GM15510 (cell line): Measurements from ENCODE around the gene OR4C11.

Experiments used
- POLR2A ChIP-seq: IDR thresholded peaks from 3 replicates; pipeline ENCODE4 v1.6.1; 2011; ENCODE audit warnings: borderline replicate concordance; ENCODE audit not compliant: insufficient read length; ENCODE audit errors: extremely low read depth

Gene OR4C11

DNA sequence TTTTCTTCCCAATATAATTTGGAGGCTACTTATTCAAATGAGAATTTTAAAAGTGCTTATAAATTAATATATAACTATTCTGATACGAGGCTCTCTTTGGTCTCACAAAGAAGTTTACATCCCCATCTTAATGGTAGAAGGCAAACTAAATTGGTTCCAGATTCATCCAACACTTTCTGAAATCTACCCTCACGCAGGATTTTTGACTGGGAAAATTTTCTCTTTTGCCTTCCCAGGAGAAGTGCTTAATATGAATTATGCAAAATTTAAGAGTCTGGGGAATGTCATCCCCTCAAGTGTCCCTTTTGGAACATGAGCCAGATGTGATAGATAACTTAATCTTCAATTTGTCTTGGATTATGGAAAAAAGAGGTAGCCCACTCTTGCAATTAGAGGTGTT, at the start of gene OR4C11:
Gene OR4C11 (minus strand): TSS at position 101 of the 400 bp plus-strand sequence. CDS start 3,272 bp downstream, outside the sequence.
- no peak for TF ChIP-seq POLR2A

DNA sequence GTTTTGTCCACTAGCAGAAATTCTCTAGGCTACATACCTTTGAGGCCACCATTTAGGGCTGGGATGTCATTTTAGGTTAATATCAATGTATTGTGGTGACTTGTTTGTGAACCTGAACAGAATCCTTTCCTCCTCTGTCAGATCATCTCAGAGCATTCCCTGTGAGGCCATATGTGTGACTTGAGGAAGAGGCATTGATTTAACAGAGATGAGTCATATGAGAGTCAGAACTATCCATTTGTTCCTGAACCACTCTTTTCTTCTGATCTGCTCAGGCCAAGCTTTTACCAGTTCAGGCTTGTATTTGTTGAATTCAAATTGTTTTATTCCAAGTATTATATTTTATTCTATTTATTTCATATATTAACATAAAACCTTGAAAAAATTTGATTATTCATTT, 47.7 kb upstream of the OR4C11 start:
- TF ChIP-seq POLR2A: no peak

GRCh38 chr11:55652560-55652959, 45.1 kb upstream of the OR4C11 start:
- no peak for TF ChIP-seq POLR2A

DNA sequence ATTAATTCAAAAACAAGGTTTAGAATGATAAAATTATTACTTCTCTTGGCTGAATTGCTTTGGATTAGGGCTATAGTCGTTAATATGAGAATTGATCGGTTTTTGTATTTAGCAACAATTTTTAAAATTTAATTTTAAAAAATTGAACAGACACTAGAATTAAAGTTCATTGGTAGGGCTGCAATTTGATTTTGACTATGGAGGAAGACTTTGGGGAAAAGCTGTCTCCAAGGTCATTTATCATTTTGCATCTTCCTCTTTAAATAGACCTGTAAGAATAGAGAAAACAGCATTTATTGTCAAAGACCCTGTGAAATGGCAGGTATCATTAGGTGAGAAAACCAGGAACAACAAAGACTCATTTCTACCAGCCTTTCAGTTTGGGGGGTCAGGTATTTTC, 40.6 kb upstream of the OR4C11 start, which contains the start of gene OR4S2:
Gene OR4S2 (plus strand): TSS at position 301 of the 400 bp plus-strand sequence. CDS start 2,577 bp downstream, outside the sequence.
- no peak for TF ChIP-seq POLR2A

- TF ChIP-seq POLR2A: no peak
Observed at GRCh38 chr11:55634813-55635212, 27.4 kb upstream of the OR4C11 start, which contains the start of gene OR4P4. Gene OR4P4, plus strand, starts transcription at chr11:55635113.

DNA sequence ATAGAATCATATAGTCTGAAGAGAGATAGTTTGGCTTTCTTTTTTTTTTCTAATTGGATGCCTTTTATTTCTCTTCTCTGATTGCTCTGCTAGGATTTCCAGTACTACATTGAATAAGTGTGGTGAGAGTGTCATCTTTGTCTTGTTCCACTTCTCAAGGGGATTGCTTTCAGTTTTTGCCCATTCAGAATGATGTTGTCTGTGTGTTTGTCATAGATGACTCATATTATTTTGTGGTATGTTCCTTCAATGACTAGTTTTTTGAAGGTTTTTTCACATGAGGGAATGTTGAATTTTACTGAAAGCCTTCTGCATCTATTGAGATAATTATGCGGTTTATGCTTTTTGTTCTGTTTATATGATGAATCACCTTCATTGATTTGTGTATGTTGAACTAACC, 17.1 kb upstream of the OR4C11 start:
- no peak for TF ChIP-seq POLR2A

- no peak for TF ChIP-seq POLR2A
Observed at GRCh38 chr11:55572548-55572947, 34.9 kb downstream of the OR4C11 start.

DNA sequence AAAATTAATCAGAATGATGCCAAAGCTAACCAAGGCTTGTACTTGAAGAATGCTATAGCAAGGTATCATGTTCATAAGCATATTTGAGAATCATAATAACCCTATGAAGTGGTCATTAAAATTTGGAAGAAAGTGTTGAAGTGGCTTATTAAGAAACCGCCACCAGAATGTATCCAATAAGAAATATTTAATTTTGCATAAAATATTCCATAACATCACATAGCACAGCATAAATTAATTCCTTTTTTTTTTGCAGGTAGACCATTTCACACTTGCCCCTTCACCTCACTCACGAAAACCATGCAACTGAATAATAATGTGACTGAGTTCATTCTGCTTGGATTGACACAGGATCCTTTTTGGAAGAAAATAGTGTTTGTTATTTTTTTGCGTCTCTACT, 35.6 kb downstream of the OR4C11 start, which contains the start of gene OR4C16:
Gene OR4C16 (plus strand): TSS at position 301 of the 400 bp plus-strand sequence. CDS start 0 bp downstream, at position 301.
- TF ChIP-seq POLR2A: no peak

GRCh38 chr11:55554169-55554568, 53.3 kb downstream of the OR4C11 start, which contains the start of gene OR4C15:
Gene OR4C15, plus strand, starts transcription at chr11:55554469. Its CDS starts 0 bp downstream, at chr11:55554469.
- TF ChIP-seq POLR2A: no peak
